ENCODE measurements around the gene SLX4IP.

SLX4IP gene

GRCh38 chr20:10522328-10522727, 87.2 kb downstream of the SLX4IP start:
- DNase-seq (ENCODE audit: low read depth), result no peak

GRCh38 chr20:10523443-10523842, 88.3 kb downstream of the SLX4IP start:
- no peak for DNase-seq (ENCODE audit: low read depth)

GRCh38 chr20:10524034-10524476, 89.0 kb downstream of the SLX4IP start:
- no peak for DNase-seq (ENCODE audit: low read depth)

DNA sequence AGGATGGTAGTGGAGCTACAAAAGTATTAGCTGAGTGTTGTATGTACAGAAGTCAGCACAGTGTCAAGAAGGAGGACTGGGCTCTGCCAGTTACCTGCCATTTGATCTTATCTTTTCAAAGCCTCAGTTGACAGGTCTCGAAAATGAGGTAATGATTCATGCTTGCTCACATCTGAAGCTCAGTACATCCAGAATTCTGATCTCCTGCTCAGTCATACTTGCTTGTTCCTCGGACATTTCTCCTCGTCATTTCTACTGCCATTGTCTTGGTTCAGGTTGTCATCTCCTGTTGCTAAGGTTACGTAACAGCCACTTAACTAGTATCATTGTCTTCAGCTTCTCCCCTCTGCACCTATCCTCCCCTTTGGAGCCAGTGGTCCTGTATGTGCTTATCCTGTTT, 89.5 kb downstream of the SLX4IP start:
- DNase-seq (ENCODE audit: low read depth), result no peak

- DNase-seq (ENCODE audit: low read depth), result no peak
Observed at GRCh38 chr20:10527781-10528180, 92.7 kb downstream of the SLX4IP start.

- no peak for DNase-seq (ENCODE audit: low read depth)
Observed at GRCh38 chr20:10530883-10531282, 95.8 kb downstream of the SLX4IP start.

DNA sequence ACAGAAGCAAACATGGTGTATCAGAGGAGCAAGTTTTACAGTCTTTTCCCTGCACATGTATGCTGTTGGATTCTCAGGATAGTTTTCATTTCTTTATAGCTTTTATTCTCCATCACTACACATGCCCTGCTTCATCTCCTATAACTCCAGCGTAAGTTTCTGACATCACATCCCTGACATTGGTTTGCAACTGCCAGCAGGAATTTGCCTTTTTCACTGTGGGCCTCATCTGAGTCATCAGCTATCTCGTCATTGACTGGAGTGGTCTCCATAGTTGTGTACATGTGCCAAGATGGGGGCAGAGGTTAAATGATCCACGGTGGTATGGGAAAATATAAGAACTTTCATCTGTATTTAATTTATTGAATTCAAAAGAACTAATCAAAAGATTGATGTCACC, 96.7 kb downstream of the SLX4IP start:
- no peak for DNase-seq (ENCODE audit: low read depth)

GRCh38 chr20:10532361-10532760, 97.3 kb downstream of the SLX4IP start:
- DNase-seq (ENCODE audit: low read depth), result no peak

DNA sequence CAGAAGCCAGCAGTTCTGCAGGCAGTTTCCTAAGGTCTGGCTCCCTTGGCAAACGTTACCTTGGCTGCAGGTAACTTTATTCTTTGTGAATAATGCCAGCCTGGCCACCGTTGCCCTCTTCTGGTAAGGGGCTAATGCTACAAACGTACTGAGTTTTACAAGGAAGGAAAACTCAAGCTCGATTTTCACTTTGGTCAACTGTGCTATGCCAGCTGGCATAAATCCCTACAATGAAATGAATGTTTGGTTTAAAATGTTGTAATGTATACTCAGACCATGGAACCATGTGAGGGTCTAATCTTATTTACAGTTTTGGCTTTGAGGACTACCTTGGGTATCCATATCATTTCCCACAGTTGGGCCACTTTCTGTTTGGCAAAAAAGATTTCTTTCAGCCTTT, 101.4 kb downstream of the SLX4IP start:
- DNase-seq (ENCODE audit: low read depth), result peak; percentile 11

- DNase-seq (ENCODE audit: low read depth), result no peak
Observed at GRCh38 chr20:10537850-10538480, 102.9 kb downstream of the SLX4IP start.

DNA sequence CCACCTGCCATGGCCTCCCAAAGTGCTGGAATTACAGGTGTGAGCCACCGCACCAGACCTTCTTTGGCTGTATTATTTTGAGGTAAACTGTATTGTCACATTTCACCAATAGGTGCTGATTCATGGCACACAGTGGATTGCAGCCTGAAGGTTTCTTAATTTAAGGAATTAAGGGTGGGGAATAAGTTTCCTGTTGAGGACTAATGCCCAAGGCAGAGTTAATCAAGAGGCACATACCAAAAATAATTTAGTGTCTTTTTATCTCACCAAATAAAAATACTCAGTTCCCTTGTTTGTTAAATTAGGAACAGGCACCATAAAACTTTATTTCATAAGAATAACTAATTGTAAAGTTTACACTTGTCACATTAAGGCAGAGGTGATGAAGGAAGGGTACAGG, 103.7 kb downstream of the SLX4IP start:
- DNase-seq (ENCODE audit: low read depth), result no peak

- no peak for DNase-seq (ENCODE audit: low read depth)
Observed at GRCh38 chr20:10539818-10540553, 104.9 kb downstream of the SLX4IP start.

DNA sequence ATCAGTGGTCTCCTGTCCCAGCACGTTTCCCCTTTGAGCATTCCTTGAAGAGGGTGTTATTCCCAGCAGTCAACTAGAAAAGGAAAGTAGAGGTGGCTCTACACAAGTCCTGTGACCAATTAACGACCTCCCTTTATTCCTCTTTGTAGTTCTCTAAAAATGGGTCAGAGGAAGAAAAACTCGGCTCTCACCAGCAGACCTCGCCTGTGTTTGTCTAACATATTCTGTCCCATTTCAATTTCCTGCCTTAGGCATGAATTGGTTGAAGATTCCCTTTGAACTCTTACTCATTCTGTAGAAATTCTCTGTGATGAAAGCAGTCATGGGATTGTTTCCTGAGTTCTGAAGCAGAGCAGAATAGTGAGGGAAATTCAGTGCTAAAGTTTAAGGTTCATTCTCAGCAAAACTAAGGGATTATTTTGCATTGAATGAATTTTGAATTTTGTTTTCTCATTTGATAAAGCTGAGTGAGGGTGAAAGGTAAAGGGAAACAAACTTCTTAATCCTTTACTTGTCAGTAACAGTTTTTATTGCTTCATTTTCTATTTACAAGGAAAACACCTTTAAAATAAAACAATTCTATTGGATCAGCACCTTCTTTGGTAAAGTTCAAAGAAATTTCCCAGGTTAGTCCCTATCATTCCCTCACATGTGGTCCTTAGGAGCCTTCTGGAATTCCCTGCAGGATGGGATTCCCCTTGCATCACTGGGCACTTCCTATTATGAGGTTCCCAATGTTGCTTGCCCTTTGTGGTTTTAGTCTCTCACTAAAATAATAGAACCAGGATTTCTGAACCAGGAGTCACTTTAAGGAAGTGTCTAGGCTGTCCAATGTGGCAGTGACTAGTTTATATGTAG, 105.8 kb downstream of the SLX4IP start:
- no peak for DNase-seq (ENCODE audit: low read depth)

GRCh38 chr20:10541668-10542411, 106.7 kb downstream of the SLX4IP start:
- no peak for DNase-seq (ENCODE audit: low read depth)

DNA sequence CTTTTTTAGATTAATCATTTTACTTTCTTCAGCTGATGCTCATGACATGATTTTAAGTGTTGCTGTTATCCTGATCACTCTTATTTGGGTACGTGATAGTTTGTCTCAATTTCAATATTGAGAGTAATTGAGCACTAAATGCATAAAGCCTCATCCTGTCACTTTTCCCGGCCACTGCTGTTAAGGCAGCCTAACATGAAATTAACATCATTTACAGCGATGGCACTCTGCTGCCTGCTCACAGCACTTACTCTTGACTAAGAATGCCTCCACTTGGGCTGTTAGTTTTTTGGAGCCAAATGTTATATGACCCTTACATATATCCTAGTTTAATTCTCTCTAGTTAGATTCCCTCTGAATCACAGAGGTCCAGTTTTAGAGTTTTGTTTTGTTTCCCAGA, 107.3 kb downstream of the SLX4IP start:
- no peak for DNase-seq (ENCODE audit: low read depth)

DNA sequence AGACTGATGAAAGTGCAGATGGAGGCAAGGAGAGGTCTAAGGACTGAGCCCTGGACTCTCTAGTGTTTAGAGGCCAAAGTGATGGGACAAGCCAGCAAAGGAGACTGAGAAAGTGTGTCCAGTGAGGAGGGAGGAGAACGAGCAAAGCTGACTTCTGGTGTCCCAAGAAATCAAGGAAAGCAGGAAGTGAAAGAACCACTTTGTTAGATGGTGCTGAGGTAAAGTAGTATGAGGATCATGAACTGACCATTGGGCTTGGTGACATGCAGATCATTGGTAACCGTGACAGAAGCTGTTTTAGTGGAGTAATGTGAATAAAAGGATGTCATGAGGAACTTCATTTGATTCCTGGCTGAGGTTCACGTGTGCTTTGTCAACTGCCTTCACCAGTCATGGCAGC, 108.4 kb downstream of the SLX4IP start:
- DNase-seq (ENCODE audit: low read depth), result no peak

GRCh38 chr20:10547276-10548114, 112.4 kb downstream of the SLX4IP start:
- DNase-seq (ENCODE audit: low read depth), result no peak

DNA sequence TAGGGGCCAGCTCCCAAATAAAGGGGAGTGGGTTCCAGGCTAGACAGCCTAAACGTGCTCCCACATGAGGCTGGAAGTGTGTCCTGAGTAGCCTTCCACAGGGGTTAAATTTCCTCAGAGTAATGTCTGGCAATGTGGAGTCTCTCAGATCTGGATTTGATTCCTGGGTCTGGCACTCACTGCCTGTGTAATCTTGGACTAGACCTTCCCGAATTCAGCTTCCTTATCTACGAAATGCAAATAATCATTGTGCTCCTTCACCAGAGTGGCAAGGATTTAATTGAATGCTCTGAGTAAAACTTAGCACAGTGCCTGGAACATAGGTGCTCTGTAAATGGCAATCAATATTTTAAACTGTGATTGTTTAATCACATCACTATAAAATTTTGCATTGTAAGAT, 114.4 kb downstream of the SLX4IP start:
- no peak for DNase-seq (ENCODE audit: low read depth)

DNA sequence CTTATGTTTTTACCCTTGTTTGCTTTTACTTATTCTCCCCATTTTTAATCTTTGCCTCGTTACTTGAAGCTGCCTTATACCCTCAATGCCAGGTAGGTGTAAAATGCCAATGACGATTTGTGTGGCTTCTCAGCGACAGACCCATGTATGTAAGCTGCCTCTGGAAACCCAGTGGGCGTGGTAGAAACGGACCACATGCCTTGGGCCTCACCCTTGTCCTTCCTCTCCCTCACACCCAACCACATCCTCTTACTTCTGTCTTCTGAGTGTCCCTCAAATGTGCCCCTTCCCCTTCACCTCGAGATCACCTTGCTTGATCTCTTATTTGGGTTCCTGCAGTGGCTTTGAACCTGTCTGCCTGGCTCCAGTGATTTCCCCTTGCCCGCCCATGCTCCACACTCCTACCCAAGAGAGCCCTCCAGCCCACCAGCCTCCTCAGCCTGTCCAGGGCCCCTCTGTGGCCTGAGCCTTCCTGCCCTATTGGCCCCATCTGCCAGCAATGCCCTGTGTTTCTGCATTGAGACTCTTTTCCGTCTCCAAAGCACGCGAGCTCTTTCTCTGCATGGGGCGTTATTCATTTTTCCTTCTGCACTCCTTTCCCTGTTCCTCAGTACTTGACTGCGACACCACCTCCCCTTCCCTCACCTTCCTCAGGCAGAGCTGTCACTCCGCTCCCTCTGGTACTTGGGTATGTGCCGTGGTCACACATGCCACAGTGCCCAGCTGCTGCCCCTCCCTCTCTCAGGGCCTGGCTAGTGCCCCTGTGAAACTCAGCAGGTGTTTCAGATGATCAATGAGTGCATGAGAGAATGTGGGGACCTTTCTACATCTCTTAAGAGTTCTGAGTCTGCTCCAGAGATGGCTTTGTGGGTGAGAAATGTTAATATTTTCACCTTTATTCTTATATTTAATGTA, 115.4 kb downstream of the SLX4IP start:
- DNase-seq (ENCODE audit: low read depth), result no peak
